SHP77 treated with DMSO at 0.1 percent for 48 hours (cell line): ENCODE results near the gene UPB1.
A peak's percentile ranks its signal among the peaks of the same experiment; 100 is the strongest.
"Not testable (repeated sequence)": the region's sequence is repeated elsewhere in the genome, so short reads cannot be mapped to it uniquely, and the experiment has no call there.

ENCODE experiments used
- DNase-seq: peaks from one replicate; lab custom pipeline; 2025; lab: John Stamatoyannopoulos, UW

UPB1 gene

DNA sequence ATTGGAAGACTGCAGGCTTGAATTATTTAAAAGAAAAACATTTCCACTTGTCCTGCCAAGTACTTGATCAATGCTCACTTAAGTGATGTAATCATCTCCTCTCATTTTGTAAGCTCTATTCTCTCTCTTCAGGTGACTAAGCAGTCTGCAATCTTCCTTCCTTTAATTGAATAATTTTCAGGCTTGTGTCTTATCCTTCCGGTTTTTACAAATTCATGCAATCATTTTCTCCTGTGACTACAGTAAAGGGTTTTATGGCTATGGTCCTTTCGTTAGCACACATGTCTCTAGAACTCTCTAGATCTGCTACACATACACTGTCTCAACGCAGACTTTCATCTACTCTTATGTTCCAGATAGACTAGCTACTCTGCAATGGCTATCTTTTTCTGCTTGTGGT is 12.6 kb upstream of the UPB1 start:
- no peak for DNase-seq

DNA sequence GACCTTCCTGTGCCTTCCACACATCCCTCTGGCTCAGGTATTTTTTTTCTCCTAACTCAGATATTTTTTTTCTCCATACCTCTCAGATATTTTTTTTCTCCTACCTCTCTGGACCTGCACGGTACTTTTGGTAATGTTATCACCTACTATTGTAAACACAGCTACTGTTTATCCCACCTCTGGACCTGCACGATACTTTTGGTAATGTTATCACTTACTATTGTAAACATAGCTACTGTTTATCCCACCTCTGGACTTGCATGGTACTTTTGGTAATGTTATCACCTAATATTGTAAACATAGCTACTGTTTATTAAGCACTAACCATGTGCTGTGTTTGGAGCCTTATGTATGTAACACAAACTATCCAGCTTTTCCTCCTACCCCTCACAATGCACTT is 12.1 kb upstream of the UPB1 start:
- DNase-seq: no peak

- DNase-seq: no peak
Measured at GRCh38 chr22:24483976-24484545, 11.1 kb upstream of the UPB1 start.

GRCh38 chr22:24485170-24485569 is 10.0 kb upstream of the UPB1 start:
- no peak for DNase-seq

- no peak for DNase-seq
Measured at GRCh38 chr22:24485608-24486007, 9.5 kb upstream of the UPB1 start.

DNA sequence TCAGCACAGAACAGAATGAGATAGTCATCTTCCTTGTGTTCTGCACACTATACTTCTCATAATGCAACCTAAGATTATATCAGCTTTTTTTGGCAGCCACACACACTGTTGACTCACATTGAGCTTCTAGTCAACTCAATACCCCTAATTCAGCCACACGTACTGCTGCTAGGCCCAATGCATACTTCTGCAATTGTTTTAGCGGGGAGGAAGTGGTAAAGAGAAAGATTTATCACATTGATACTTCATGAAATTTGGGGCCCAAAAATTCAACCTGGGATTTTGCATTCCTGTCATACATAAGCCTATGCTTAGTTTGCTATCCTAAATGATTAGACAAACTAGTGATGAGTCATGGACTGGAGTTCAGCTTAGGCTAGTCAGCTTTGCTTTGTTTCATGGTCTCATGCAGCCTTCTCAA is 8.6 kb upstream of the UPB1 start:
- DNase-seq: no peak

DNA sequence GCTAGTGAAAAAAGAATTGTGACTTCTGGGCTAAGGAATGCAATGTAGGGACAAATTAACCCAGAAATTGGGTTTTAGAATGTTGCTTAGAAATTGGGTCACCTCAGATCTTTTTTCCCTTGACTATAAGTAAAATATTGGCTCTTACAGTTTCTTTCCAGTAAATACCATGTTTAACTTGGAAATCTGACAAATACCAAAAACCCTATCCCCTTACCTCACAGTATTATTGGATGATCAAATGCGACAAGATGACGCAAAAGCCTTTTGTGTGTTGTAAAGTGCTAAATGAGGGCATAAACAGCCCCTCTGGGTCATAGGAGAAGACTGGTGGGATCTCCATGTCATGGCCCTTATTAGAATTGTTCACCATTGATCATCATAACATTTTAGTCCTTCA is 6.1 kb upstream of the UPB1 start:
- no peak for DNase-seq

GRCh38 chr22:24489434-24489833 is 5.7 kb upstream of the UPB1 start:
- not testable (repeated sequence) for DNase-seq

GRCh38 chr22:24492391-24492790 is 2.7 kb upstream of the UPB1 start:
- no peak for DNase-seq

GRCh38 chr22:24494167-24494527 is 985 bp upstream of the UPB1 start:
- DNase-seq: no peak

GRCh38 chr22:24495365-24495675 is 188 bp downstream of the UPB1 start:
- no peak for DNase-seq

GRCh38 chr22:24496234-24496633 is 1.1 kb downstream of the UPB1 start:
- DNase-seq: no peak

DNA sequence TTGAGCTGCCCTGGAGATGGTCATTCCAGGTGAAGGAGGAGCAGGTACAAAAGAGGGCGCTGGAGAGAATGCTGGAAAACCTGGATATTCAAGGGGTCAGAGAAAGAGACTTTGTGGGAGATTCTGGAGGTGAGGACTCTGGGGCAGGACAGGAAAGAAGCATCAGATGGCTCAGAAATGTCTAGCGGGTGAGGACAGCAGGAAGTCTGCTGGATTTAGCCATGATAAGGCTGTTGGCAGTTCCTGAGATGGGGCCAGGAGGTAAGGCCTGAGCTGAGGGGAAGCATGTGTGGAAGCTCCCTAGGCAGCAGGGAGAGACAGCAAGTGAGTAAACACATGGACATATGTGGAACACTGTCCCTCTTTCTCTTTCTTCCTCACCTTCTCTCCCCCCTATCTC is 1.5 kb downstream of the UPB1 start:
- DNase-seq: no peak

DNA sequence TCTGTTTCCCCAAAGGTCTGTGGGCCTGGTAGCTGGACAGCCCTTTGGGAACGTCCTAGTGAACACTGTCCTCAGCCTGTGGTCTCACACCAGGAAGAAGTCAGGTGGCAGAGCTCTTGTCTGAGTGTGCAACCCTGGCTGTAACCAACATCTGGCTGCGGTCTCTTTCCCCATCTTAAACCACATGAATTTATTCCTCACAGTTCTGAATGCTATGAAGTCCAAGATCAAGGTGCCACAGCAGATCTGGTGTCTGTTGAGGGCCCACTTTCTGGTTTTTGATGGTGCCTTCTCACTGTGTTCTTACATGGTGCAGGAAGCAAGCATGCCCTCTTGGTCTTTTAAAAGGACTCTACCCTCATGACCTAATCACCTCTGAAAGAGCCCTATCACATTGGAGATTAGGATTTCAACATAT is 2.7 kb downstream of the UPB1 start:
- no peak for DNase-seq

DNA sequence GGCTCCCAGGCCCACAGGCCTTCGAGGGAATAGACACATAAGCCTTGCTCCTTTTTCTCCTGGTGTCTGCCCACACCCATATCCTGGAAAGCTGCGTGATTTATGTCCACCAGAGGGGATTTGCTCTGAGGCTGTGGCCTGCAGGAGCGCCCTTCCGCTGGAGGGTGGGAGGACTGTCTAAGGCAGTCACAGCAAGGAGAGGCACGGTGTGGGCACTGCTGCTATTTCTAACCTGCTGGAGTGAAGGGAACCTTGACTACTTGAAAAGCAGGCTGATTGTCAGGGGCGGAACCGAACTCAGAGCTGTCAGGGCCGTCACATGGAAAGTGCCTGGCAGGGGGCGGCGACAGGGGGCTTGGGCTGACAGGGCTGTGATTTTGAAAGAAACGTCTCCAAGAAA is 3.7 kb downstream of the UPB1 start:
- DNase-seq: no peak

DNA sequence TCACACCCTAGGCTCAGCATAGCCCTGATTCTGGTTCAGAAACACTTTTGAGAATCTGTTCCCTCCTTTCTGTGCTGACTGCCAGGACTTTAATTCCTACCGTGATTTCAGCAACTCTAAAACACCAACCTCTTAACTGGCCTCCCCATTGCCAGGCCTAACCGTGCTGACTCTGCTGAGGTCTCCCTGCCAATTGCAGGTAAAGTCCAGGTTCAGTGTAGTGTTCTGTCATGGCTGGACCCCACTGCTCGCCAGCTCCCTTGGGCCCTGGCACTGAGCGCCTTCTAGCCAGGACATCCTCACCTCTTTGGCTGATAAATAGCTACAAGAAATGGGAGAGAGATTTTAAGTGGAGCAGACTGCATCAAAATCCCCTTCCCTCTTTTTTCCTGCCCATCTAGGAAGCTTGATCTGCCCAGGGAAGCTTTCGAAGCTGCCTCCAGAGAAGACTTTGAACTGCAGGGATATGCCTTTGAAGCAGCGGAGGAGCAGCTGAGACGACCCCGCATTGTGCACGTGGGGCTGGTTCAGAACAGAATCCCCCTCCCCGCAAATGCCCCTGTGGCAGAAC is 4.7 kb downstream of the UPB1 start:
- DNase-seq: no peak

- DNase-seq: no peak
Measured at GRCh38 chr22:24500277-24500820, 5.2 kb downstream of the UPB1 start.

- no peak for DNase-seq
Measured at GRCh38 chr22:24501301-24502005, 6.3 kb downstream of the UPB1 start.

- no peak for DNase-seq
Measured at GRCh38 chr22:24502034-24502433, 6.9 kb downstream of the UPB1 start.

DNA sequence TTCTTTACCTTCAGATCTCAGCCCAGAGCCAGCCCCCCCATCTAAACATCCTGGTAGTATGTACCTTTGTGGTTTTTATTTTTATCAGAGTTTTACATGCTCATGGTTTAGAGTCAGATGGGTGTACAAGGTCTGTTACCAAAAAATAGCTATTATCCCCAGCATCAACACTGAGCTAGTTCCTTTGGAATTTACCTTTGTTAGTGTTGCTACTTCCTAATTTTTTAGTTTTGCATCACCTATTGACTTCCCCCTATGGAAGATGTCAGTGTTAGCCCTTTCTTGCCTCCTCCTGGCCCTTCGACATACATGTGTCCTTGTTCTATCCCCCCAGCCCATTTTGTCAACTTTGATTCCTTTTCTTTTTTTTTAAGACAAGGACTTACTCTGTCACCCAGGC is 7.4 kb downstream of the UPB1 start:
- no peak for DNase-seq

GRCh38 chr22:24503137-24503842 is 8.2 kb downstream of the UPB1 start:
- DNase-seq: peak; percentile 8

DNA sequence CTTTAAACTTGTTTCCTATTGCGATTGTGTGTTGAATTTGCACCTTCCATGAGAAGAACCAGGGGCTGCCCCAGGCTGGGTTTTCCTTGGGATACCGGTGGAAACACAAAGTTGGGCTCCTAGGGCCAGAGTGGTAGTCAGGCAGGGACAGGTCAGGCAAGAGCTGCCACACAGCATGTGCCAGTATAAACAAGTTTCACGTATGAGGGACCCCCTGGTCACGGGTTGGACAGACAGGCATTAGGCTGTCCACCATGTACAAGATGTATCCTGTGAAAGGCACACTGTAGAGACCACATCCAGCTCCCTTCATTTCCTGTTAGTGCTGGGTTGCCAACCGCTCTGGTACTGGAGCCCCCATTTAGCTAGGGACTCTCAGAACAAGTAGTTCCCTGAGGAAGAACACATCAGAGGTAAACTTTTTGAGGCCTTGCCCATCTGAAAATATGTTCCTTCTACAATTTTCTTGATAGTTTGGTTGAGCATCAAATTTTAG is 8.8 kb downstream of the UPB1 start:
- no peak for DNase-seq

- no peak for DNase-seq
Measured at GRCh38 chr22:24504540-24504939, 9.4 kb downstream of the UPB1 start.
